HFF-Myc (cell line): ENCODE measurements around the gene MPV17L2.

Experiments
- DNase-seq: peaks from one replicate; pipeline ENCODE4 v3.0.0-alpha.2; 2011; ENCODE audit warnings: low read depth; ENCODE audit errors: extremely low read depth
- H3K4me3 ChIP-seq: replicated peaks from 2 replicates; pipeline ENCODE4 v1.5.1; 2011; ENCODE audit warnings: low read depth, mild to moderate bottlenecking, control low read depth, low read length
- CTCF ChIP-seq: IDR thresholded peaks from 2 replicates; pipeline ENCODE4 v1.5.1; 2012; ENCODE audit warnings: mild to moderate bottlenecking, low read depth, low read length, control low read depth; ENCODE audit errors: missing control alignments

MPV17L2 gene

GRCh38 chr19:18229915-18230314 lies 36.9 kb downstream of the MPV17L2 start:
- H3K4me3 ChIP-seq: no peak overlapping the region
- no peak for TF ChIP-seq CTCF
- DNase-seq: no peak

- DNase-seq: no peak
- TF ChIP-seq CTCF: no peak
- H3K4me3 ChIP-seq: no peak overlapping the region
These were observed 38.1 kb downstream of the MPV17L2 start for GRCh38 chr19:18230941-18231734.

- TF ChIP-seq CTCF: no peak
These were observed 38.8 kb downstream of the MPV17L2 start for GRCh38 chr19:18231775-18232174.

GRCh38 chr19:18232540-18233223 lies 39.7 kb downstream of the MPV17L2 start:
- no peak for DNase-seq
- no peak for TF ChIP-seq CTCF
- H3K4me3 ChIP-seq: no peak overlapping the region

More at GRCh38 chr19:18231775-18232174, 38.8 kb downstream of the MPV17L2 start:
- DNase-seq: no peak
- no peak overlapping the region for H3K4me3 ChIP-seq

- H3K4me3 ChIP-seq: no peak overlapping the region
- DNase-seq: no peak
- TF ChIP-seq CTCF: no peak
These were observed 40.3 kb downstream of the MPV17L2 start for GRCh38 chr19:18233224-18233825.

GRCh38 chr19:18234194-18234593 lies 41.2 kb downstream of the MPV17L2 start:
- no peak for TF ChIP-seq CTCF
- DNase-seq: no peak
- no peak overlapping the region for H3K4me3 ChIP-seq
